ENCODE measurements around the gene FAR1.
A peak's percentile ranks its signal among the peaks of the same experiment; 100 is the strongest.

Gene FAR1

DNA sequence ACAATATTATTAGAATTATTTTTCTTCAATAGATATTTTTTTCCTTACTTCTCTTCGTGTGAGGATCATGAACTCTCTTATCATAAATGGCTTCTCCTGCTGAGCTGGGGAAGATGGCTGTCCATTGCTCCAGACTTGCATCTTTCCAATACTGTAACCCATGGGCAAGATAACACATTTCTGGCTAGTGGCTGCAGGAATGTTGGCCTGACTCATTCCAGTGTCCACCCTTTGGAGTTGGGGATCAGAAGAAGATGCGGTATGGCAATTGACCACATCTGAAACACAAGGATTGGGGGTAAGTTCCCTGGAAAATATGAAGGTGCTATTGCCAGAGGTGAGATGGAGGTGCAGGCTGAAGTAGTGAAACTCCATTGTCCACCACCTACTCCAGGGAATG is 92.8 kb downstream of the FAR1 start:
- Histone ChIP-seq H3K27me3 (ENCODE audit: low read depth) (peaks cover 4% of the 10 kb centered on the region), H3K9me3 (no peaks in the 10 kb centered on the region), H3K4me1 (no peaks in the 10 kb centered on the region), H3K4me3 (no peak overlapping the region), H3K36me3 (replicated peaks) (no peaks in the 10 kb centered on the region)
- no peak for DNase-seq (ENCODE audit: low spot score in 2 of 2)
- in situ Hi-C loops (cut with MboI; ENCODE audit: low sequenced_read_pairs): no loop called here

DNA sequence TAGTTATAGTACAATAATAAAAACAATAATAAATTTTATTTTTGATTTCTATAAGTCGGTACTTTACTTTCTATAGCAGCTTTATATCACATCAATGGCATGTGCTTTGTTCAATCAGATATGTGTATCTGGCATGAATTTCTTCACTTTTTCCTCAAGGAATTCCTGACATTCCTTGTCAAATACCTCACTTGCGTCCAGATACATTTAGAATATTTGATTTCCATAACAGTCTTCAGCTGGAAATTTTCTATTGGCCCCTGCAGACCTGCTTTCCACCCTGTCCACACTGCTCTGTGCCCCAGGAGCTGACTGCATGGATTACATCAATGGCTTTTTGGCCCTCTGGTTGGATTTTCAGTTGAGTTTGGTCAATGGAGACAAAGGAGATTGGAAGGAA is 93.2 kb downstream of the FAR1 start:
- Histone ChIP-seq H3K4me1 (no peaks in the 10 kb centered on the region), H3K4me3 (no peak overlapping the region), H3K27me3 (ENCODE audit: low read depth) (peaks cover 4% of the 10 kb centered on the region), H3K9me3 (no peaks in the 10 kb centered on the region), H3K36me3 (replicated peaks) (no peaks in the 10 kb centered on the region)
- DNase-seq (ENCODE audit: low spot score in 2 of 2): no peak
- in situ Hi-C loops (cut with MboI; ENCODE audit: low sequenced_read_pairs): no loop called here

DNA sequence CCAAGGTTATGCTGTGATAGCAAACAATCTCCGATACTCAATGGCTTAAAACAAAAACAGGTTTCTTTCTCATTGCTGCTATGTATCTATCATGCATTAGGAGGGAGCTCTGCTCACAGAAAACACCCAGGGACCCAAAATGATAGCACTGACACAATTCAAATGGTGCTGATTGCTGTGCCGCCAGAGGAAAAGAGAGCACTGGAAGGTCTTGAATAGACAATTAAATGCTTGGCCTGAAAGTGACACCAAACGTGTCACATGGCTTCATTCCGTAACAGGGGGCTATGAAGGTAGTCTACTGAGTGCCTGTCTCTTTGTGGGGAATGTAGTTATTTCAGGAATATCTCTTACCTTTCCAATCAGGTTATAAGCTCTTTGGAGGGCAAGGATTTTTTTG is 94.2 kb downstream of the FAR1 start:
- H3K36me3 ChIP-seq (replicated peaks): no peaks in the 10 kb centered on the region
- H3K4me1 ChIP-seq: no peaks in the 10 kb centered on the region
- H3K4me3 ChIP-seq: no peak overlapping the region
- no peaks in the 10 kb centered on the region; the same call in 1 of the 2 replicates for H3K27me3 ChIP-seq (ENCODE audit: low read depth)
- in situ Hi-C loops (cut with MboI; ENCODE audit: low sequenced_read_pairs): no loop called here
- H3K9me3 ChIP-seq: no peaks in the 10 kb centered on the region
- no peak for DNase-seq (ENCODE audit: low spot score in 2 of 2)

DNA sequence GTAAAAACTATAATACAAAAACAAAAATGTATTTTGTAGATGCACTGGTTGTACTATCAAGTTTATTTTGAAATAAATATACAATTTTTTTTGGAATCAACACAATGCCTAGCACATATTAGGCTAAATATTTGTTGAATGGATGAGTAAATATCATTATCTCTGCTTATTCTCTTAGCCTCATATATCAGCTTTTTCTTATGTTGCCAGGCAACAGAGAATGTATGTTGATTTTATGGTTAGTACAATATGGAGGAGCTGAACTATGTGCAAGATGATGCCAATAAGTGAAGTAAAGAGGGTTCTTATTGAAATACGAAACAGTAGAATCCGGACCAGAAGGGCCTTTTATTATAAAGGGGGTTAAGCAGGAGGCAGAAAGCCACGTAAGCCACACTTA is 94.9 kb downstream of the FAR1 start:
- no peaks in the 10 kb centered on the region for H3K36me3 ChIP-seq (replicated peaks)
- no peak overlapping the region for H3K4me3 ChIP-seq
- H3K4me1 ChIP-seq: no peaks in the 10 kb centered on the region
- DNase-seq (ENCODE audit: low spot score in 2 of 2): no peak
- in situ Hi-C loops (cut with MboI; ENCODE audit: low sequenced_read_pairs): no loop called here
- no peaks in the 10 kb centered on the region for H3K9me3 ChIP-seq
- no peaks in the 10 kb centered on the region for H3K27me3 ChIP-seq (ENCODE audit: low read depth)

- DNase-seq (ENCODE audit: low spot score in 2 of 2): no peak
- no peaks in the 10 kb centered on the region for H3K9me3 ChIP-seq
- H3K27me3 ChIP-seq (ENCODE audit: low read depth): no peaks in the 10 kb centered on the region
- no peak overlapping the region for H3K4me3 ChIP-seq
- in situ Hi-C loops (cut with MboI; ENCODE audit: low sequenced_read_pairs): loop anchor here (5.0 kb wide), 1 partner anchor 481 kb away; no protein-coding TSS in a partner anchor
- H3K36me3 ChIP-seq (replicated peaks): no peaks in the 10 kb centered on the region
- H3K4me1 ChIP-seq: no peaks in the 10 kb centered on the region; the same call in 1 of the 2 replicates
These were observed 97.4 kb downstream of the FAR1 start for GRCh38 chr11:13765886-13766285.

- Histone ChIP-seq H3K4me3 (no peak overlapping the region), H3K9me3 (no peaks in the 10 kb centered on the region), H3K4me1 (no peaks in the 10 kb centered on the region; the same call in 1 of the 2 replicates), H3K27me3 (ENCODE audit: low read depth) (no peaks in the 10 kb centered on the region), H3K36me3 (replicated peaks) (no peaks in the 10 kb centered on the region)
- in situ Hi-C loops (cut with MboI; ENCODE audit: low sequenced_read_pairs): loop anchor here (5.0 kb wide), 1 partner anchor 480 kb away; no protein-coding TSS in a partner anchor
- no peak for DNase-seq (ENCODE audit: low spot score in 2 of 2)
These were observed 99.0 kb downstream of the FAR1 start for GRCh38 chr11:13767471-13767870.

- no peaks in the 10 kb centered on the region for H3K36me3 ChIP-seq (replicated peaks)
- H3K27me3 ChIP-seq (ENCODE audit: low read depth): no peaks in the 10 kb centered on the region
These were observed 100.7 kb downstream of the FAR1 start for GRCh38 chr11:13769188-13769587.

DNA sequence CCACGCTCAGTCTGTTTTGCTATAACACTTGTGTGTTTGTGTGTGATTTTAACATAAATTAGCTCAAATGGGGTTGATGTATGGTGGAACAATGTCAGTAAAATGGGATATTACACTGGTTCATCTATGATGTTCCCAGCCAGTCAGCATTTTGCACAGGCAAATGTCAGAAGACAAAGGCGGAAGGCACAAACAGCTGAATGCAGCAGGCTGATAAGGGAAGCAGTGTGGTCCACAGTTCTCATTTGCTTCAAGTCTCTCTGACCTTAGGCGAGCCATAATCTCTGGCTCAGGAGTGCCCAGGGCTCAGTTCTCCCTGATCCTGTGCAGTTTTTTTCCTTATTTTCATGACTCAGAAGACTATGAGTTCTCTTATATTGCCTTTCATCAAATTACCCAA is 102.7 kb downstream of the FAR1 start:
- peaks cover 4% of the 10 kb centered on the region; the same call in 1 of the 2 replicates for H3K27me3 ChIP-seq (ENCODE audit: low read depth)
- in situ Hi-C loops (cut with MboI; ENCODE audit: low sequenced_read_pairs): no loop called here
- no peak overlapping the region for H3K4me3 ChIP-seq
- no peaks in the 10 kb centered on the region for H3K9me3 ChIP-seq
- DNase-seq (ENCODE audit: low spot score in 2 of 2): no peak
- H3K4me1 ChIP-seq: no peaks in the 10 kb centered on the region; the same call in 1 of the 2 replicates
- H3K36me3 ChIP-seq (replicated peaks): no peaks in the 10 kb centered on the region

More at GRCh38 chr11:13769188-13769587, 100.7 kb downstream of the FAR1 start:
- Histone ChIP-seq H3K4me3 (no peak overlapping the region), H3K4me1 (no peaks in the 10 kb centered on the region; the same call in 1 of the 2 replicates), H3K9me3 (no peaks in the 10 kb centered on the region)
- DNase-seq (ENCODE audit: low spot score in 2 of 2): peak in 1 of 2 experiments; percentile 16
- in situ Hi-C loops (cut with MboI; ENCODE audit: low sequenced_read_pairs): loop anchor here (5.0 kb wide), 1 partner anchor 478 kb away; no protein-coding TSS in a partner anchor

GRCh38 chr11:13772223-13773046 is 104.0 kb downstream of the FAR1 start:
- H3K27me3 ChIP-seq (ENCODE audit: low read depth): peaks cover 4% of the 10 kb centered on the region; the same call in 1 of the 2 replicates
- no peak overlapping the region for H3K4me3 ChIP-seq
- no peaks in the 10 kb centered on the region for H3K9me3 ChIP-seq
- no peaks in the 10 kb centered on the region for H3K36me3 ChIP-seq (replicated peaks)
- in situ Hi-C loops (cut with MboI; ENCODE audit: low sequenced_read_pairs): no loop called here
- peak; percentile 35 to 48 for DNase-seq (ENCODE audit: low spot score in 2 of 2)
- H3K4me1 ChIP-seq: no peaks in the 10 kb centered on the region; the same call in 1 of the 2 replicates

GRCh38 chr11:13775471-13775870 is 107.0 kb downstream of the FAR1 start:
- Histone ChIP-seq H3K9me3 (no peaks in the 10 kb centered on the region), H3K27me3 (ENCODE audit: low read depth) (peaks cover 7% of the 10 kb centered on the region), H3K4me1 (no peaks in the 10 kb centered on the region), H3K4me3 (no peak overlapping the region), H3K36me3 (replicated peaks) (no peaks in the 10 kb centered on the region)
- in situ Hi-C loops (cut with MboI; ENCODE audit: low sequenced_read_pairs): no loop called here
- DNase-seq (ENCODE audit: low spot score in 2 of 2): no peak

- Histone ChIP-seq H3K9me3 (no peaks in the 10 kb centered on the region), H3K36me3 (replicated peaks) (no peaks in the 10 kb centered on the region), H3K27me3 (ENCODE audit: low read depth) (peaks cover 7% of the 10 kb centered on the region), H3K4me3 (no peak overlapping the region), H3K4me1 (no peaks in the 10 kb centered on the region)
- in situ Hi-C loops (cut with MboI; ENCODE audit: low sequenced_read_pairs): no loop called here
- no peak for DNase-seq (ENCODE audit: low spot score in 2 of 2)
These were observed 107.8 kb downstream of the FAR1 start for GRCh38 chr11:13776134-13776815.

- in situ Hi-C loops (cut with MboI; ENCODE audit: low sequenced_read_pairs): no loop called here
- no peaks in the 10 kb centered on the region for H3K36me3 ChIP-seq (replicated peaks)
- H3K9me3 ChIP-seq: no peaks in the 10 kb centered on the region
- H3K4me3 ChIP-seq: no peak overlapping the region
- DNase-seq (ENCODE audit: low spot score in 2 of 2): no peak
- H3K27me3 ChIP-seq (ENCODE audit: low read depth): peaks cover 7% of the 10 kb centered on the region
- no peaks in the 10 kb centered on the region for H3K4me1 ChIP-seq
These were observed 109.0 kb downstream of the FAR1 start for GRCh38 chr11:13777341-13777985.

DNA sequence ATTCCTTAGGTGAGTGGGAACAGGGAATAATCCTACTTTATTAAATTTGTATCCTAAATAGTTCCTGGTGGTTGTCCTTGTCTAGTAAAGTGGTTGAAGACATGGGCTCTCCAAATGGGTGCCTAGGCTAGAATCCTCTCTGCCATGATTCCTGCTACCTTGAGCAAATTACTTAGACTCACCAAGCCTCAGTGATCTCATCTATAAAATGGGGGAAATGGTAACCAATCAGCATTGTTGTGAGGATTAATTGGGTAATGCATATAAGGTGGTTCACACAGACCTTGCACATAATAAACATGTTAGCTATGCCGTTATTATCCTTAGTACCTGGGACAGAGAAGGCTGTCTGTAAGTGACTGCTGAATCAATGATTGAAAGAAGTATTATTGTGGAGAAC is 109.9 kb downstream of the FAR1 start:
- Histone ChIP-seq H3K36me3 (replicated peaks) (no peaks in the 10 kb centered on the region), H3K4me3 (no peak overlapping the region), H3K27me3 (ENCODE audit: low read depth) (peaks cover 7% of the 10 kb centered on the region), H3K9me3 (no peaks in the 10 kb centered on the region), H3K4me1 (no peaks in the 10 kb centered on the region)
- no peak for DNase-seq (ENCODE audit: low spot score in 2 of 2)
- in situ Hi-C loops (cut with MboI; ENCODE audit: low sequenced_read_pairs): no loop called here
